GM18867 (cell line): Measurements from ENCODE around the gene CORO2B.
"Not testable (repeated sequence)": the region's sequence is repeated elsewhere in the genome, so short reads cannot be mapped to it uniquely, and the experiment has no call there.

Experiments used
- ATAC-seq: cut with Tn5 transposase; IDR thresholded peaks from one replicate; pipeline ENCODE4 v1.9.1; 2021; ENCODE audit warnings: mild to moderate bottlenecking, moderate library complexity; ENCODE audit not compliant: unreplicated experiment

CORO2B gene

GRCh38 chr15:68719051-68719450 is 140.3 kb downstream of the CORO2B start:
- ATAC-seq: no peak

- ATAC-seq: no peak
Observed at GRCh38 chr15:68719672-68720071, 140.9 kb downstream of the CORO2B start.

- ATAC-seq: no peak
Observed at GRCh38 chr15:68721886-68722285, 143.1 kb downstream of the CORO2B start.

GRCh38 chr15:68725736-68726135 is 146.9 kb downstream of the CORO2B start:
- ATAC-seq: no peak

- ATAC-seq: no peak
Observed at GRCh38 chr15:68726246-68726645, 147.5 kb downstream of the CORO2B start.

- no peak for ATAC-seq
Observed at GRCh38 chr15:68729789-68730411, 151.1 kb downstream of the CORO2B start.

GRCh38 chr15:68730471-68730919 is 151.7 kb downstream of the CORO2B start:
- no peak for ATAC-seq

GRCh38 chr15:68730976-68731897 is 152.4 kb downstream of the CORO2B start:
- ATAC-seq: no peak

GRCh38 chr15:68732451-68732850 is 153.7 kb downstream of the CORO2B start:
- ATAC-seq: no peak

- no peak for ATAC-seq
Observed at GRCh38 chr15:68733666-68734065, 154.9 kb downstream of the CORO2B start.

GRCh38 chr15:68734352-68734751 is 155.6 kb downstream of the CORO2B start:
- ATAC-seq: no peak

- no peak for ATAC-seq
Observed at GRCh38 chr15:68734881-68735280, 156.1 kb downstream of the CORO2B start.

- no peak for ATAC-seq
Observed at GRCh38 chr15:68735610-68736009, 156.8 kb downstream of the CORO2B start.

GRCh38 chr15:68739390-68740080 is 160.7 kb downstream of the CORO2B start:
- no peak for ATAC-seq

- ATAC-seq: no peak
Observed at GRCh38 chr15:68743256-68743655, 164.5 kb downstream of the CORO2B start.

GRCh38 chr15:68749365-68749764 is 170.6 kb downstream of the CORO2B start:
- no peak for ATAC-seq

- no peak for ATAC-seq
Observed at GRCh38 chr15:68749793-68750192, 171.0 kb downstream of the CORO2B start.

- no peak for ATAC-seq
Observed at GRCh38 chr15:68751622-68752021, 172.8 kb downstream of the CORO2B start.

GRCh38 chr15:68755731-68756130 is 176.9 kb downstream of the CORO2B start:
- no peak for ATAC-seq

- ATAC-seq: not testable (repeated sequence)
Observed at GRCh38 chr15:68759982-68760579, 181.3 kb downstream of the CORO2B start.

- no peak for ATAC-seq
Observed at GRCh38 chr15:68763063-68763462, 184.3 kb downstream of the CORO2B start.
